Measurements from ENCODE around the gene ATXN10.
"Not testable (repeated sequence)": the region's sequence is repeated elsewhere in the genome, so short reads cannot be mapped to it uniquely, and the experiment has no call there.

Gene ATXN10

DNA sequence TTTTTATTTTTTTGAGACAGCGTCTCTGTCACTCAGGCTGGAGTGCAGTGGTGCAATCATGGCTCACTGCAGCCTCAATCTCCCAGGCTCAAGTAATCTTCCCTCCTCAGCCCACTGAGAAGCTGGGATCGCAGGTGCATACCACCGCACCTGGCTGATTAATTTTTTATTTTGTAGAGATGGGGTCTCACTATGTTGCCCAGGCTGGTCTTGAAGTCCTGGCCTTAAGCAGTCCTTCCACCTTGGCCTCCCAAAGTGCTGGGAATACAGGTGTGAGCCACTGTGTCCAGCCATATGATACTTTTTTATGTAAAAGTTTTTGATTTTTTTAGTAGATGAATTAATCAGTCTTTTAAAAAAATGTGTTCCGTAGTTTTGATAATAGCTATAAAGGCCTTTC, 42.8 kb downstream of the ATXN10 start:
- DNase-seq = not testable (repeated sequence)

DNA sequence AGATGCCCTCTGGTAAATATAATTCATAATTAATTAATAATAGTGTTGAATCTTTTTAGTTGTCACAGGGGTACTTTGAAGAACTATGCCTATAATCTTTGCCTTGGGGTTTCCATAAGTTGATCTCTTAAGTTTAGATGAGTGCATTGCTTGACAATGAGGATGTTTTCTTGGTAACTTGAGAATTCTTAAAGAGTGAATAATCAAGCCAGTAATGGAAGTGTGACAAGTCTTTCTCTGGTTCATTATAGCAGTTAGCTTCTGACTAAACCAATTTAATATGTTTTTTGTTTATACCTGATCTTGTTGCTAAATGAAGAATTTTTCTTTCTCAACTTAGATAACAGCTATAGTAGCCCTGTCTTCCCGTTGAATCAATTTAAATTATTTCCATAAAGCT, 46.2 kb downstream of the ATXN10 start:
- no peak for DNase-seq

DNA sequence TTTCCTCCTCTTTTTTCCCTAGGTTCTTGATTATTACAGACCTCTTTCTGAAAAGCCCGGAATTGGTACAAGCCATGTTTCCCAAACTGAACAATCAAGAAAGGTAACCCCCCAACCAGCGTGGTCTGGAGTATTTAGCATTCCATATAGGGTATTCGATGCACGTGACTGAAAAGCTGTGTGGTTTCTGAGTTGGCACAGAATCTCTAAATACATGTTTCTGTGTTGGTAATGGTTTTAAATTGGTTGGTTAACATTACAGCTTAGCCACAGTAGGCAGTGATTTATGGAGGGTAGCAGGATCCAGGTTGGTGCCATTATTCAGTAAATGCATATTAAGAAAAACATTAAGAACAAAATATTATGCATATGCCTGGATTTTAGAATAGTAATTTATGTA, 46.8 kb downstream of the ATXN10 start:
- DNase-seq = no peak

DNA sequence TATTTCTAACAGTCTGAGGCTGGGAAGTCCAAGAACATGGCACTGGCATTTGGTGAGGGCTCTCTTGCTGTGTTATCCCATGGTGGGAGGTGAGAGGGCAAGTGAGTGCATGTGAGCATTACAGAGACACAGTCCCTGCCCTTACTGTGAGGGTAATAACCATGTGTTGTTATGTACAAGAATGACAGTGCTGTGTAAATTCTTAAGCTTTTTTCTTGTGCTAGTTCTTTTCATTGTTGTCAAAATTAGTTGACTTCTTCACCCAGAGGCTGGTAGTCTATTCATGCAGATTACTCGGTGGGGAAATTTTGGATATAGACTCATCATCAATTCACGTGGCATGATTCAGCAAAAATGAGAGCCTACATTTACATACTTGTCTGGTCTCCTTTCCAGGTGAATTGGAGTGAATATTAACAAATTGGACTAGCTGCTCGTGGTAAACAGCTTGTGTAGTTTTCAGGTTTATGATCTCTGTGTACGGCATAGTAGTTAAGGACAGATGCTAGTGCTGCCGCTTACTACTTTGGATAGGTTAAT, 49.3 kb downstream of the ATXN10 start:
- DNase-seq = no peak

DNA sequence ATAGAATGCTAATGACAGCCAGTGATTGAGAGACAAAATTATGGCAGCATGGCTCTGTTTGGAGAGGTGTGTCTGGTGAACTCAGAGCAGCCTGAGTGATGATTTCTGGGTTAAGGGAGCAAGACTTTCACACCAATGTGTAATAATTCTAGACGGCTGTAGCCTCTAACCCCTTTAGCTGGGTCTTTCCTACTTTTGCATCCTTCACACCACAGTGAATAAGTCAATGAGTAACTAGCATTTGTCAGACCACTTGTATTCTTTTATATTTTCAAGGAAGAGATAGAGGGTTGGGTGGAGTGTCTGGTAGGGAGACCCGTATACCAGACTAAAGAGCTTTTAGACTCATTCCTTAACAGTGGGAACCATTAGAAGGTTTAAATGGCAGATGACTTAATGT, 50.4 kb downstream of the ATXN10 start:
- no peak for DNase-seq

DNA sequence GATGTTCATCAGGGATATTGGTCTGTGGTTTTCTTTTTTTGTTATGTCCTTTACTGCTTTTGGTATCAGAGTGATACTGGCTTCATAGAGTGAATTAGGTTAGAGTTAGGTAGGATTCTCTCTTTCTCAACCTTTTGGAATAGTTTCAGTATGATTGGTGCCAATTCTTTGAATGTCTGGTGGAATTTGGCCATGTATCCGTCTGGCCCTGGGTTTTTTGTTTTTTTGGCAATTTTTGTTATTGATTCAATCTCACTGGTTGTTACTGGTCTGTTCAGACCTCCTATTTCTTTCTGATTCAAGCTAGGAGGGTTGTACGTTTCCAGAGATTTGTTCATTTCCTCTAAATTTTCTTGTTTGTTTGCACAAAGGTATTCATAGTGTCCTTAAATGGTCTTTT, 54.4 kb downstream of the ATXN10 start:
- DNase-seq = no peak

DNA sequence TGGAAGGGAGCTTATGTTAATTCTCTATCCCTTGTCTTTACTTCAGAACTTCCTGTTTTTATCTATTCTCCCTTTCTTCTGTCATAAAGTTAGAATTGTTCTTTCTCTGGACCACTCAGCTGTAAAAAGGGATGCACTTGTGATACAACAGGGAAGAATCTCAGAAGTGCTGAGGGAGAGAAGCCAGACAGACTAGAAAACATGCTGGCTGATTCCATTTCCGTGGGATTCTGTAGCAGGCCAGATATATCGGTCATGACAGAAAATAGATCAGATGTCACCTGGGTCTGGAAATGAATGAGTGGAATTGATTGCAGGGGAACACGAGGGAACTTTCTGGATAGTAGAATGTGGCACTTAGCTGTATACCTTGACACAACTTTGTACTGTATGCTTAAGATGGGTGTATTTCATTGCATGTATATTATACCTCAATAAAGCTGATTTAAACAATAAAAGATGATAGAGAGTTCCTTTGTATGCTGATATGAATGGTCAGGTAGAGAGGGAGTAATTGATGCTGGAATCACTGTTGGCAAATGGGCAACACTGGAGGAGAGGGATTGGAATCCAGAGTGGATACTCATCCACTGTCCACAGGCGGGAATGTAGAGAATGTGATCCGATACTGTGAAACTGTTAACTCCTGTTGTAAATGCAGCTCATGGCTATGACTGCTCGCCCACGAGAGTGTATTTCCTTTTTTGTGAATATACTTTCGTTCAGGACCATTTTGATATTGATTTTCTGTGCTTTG, 59.6 kb downstream of the ATXN10 start:
- no peak for DNase-seq

DNA sequence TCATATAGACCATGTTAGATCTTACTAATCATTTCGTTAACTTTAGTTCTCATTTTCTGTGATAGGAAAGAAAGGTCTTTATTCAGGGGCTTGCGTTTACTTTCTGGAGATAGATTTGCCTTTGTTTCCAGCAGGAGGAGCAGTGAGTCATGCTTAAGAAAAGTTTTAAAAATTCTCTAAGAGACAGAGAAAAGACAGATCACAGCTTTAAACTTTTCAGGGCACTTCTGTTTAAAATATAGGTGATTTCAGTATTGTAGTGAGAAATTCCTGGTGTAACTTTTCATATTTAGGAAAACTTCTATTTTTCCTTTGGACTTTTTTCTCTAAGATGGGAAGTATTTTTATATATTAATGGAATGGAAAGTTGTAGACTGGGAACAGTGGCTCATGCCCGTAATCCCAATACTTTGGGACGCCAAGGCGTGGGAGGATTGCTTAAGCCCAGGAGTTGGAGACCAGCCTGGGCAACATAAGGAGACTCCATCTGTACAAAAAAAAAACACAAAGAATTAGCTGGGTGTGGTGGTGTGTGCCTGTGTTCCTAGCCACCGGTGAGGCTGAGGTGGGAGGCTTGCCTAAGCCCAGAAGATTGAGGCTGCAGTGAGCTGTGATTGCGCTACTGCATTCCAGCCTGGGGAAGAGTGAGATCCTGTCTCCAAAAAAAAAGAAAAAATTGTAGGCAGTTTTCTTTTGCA, 60.3 kb downstream of the ATXN10 start:
- DNase-seq = no peak

DNA sequence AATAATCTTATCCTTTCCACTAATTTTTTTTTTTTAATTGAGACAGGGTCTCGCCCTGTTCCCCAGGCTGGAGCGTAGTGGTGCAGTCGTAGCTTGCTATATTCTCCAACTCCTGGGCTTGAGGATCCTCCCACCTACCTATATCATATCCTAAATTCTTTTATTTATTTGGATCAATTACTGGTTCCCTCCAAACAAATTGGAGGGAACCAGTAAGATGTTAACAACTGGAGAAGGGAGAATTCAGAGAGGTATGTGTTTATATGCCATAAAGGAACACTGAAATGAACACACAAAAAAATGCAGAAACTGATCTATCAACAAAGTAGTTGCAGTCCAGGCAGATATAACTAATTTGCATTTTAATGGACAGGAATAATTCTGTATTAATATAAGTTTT, 63.6 kb downstream of the ATXN10 start:
- DNase-seq = no peak

DNA sequence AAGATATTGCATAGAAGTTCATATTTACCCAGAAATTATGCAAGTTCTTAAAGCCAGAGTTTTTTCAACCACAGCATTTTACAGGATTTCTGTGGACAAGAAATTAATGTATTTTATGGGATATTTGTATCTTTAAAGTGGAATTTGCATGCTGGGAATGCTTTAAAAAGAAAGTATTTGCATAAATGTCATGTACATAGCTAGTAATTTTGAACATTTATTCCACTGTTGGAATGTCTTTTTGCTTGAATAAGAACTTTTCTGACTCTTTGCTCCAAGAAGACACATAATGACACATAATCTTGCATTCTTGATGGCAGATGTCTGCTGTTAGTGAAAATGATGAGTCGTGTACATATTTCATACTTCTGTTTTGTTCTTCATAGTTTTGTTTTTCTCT, 66.6 kb downstream of the ATXN10 start:
- DNase-seq = no peak

DNA sequence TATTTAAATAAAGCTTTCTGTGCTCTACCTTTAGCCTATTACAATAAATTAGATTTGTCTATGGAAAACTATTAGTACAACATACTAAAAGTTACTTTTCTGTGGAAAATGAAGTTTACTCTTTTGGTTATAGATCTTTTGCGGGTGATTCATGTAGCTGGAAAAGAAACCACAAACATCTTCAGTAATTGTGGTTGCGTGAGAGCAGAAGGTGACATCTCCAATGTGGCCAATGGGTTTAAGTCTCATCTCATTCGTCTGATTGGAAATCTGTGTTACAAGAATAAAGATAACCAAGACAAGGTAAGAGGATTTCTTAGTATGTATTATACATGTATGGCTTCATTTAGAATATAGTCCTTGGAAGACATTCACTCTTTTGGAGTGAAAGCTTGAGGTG, 68.6 kb downstream of the ATXN10 start:
- no peak for DNase-seq

DNA sequence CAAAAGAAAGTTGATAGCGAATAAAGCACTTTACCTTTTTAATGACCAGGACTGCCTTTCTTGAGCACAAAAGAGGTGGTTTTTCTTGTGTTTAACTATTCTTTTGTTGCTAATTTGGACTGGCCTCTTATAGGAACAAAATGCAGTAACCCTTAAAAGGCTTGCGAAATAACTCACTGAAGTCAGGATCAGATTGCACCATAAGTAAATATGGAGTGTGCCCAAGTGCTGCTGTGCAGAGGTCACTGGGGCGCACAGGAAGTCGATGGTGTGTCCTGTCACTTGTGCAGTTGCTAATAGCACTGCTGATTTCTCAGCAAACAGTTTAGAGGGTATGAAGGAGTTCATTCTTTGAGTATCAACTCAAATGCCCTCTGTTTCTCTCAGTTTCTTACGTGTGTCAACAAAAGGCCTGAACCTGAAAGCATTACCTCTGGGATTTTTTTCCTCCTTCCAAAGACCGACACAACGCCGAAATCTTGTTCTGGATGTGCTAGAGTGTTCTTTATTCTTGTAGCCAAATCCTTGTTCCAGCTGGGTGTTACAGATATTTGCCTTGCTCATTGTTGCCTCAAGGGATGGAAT, 71.3 kb downstream of the ATXN10 start:
- no peak for DNase-seq

DNA sequence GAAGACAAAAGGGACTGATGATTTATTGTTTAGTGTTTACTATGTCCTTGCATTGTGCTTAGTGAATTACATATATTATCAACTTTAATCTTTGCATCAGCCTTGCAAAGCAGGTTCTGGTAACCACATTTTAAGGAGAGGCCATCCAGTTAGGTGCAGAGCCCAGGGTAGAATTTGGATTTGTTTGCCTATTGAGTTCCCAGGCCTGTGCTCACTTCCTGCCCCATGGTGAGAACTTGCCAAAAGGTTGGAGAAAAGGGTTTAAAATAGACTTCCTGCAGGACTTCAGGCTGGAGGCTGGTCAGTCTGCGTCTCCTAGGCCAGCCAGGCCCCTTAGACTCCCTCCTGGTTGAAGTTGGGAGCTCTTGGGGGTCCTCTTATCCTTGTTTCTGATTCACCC, 72.1 kb downstream of the ATXN10 start:
- no peak for DNase-seq

DNA sequence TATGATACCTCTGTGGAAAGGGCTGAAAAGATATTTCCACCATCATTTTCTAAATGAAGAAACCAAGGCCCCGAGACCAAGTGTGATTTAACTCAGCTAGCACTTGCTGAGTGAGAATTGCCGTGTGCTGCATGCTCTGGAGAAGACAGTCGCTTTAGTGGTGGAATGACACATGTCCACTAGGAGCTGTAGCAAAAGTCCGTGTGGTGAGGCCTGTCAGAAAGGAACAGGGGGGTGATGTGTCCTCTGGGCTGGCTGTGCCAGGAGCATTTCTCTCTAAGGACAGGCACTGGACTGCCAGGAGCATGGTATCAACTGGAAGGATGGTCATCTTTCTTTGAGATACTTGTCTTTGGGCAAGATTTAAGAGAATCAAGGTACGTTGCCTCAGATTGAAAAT, 72.8 kb downstream of the ATXN10 start:
- DNase-seq = no peak

DNA sequence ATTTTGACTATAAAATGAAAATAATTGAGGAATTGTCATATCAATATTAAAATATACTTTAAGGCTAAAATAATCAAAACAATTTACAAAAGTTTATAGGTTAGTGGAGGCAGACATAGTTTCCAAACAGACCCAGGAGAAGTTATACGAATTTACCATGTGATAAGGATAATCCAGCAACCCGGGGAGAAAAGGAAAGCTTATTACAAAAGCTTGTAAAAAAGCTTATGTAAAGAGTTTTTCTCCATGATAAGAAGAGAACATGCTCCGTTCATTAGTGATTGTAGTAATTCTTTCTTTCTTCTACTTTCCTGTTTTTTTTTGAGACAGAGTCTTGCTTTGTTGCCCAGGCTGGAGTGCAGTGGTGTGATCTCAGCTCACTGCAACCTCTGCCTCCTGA, 79.0 kb downstream of the ATXN10 start:
- DNase-seq = no peak

DNA sequence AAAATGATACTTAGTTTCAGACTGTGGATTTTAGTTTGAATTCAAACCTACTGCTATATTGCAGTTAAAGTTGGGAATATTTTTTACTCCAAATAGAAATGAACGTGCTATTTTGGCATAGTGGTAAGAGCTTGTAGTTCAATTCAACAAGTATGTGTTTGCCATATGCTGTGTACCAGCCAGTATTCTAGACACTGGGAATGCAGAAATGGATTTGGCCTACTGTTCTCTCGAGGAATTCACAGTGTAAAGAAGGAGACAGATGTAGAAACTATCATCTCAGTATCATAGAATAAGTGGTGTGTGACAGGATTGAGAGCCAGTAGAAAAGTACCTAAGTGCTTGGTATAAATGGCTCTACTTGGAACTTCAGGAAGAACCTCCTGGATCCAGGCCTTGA, 80.4 kb downstream of the ATXN10 start:
- DNase-seq = no peak

DNA sequence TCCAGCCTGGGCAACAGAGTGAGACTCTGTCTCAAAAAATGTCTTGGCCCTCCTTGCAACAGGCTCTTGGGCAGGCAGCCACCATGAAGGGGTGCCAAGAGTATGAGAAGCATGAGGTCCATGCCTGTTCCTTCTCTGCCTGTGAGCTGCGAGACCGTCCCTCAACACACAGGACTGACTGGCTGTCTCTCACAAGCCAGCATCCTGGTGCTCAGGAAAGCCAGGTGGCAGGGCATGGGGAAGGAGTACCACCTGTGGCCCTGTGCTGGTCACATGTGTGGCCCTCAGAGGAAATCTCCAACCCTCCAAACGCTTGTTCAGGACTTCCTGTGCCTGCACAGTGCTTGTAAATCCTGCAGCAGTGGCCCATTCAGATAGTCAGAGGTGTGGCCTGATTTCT, 83.2 kb downstream of the ATXN10 start:
- no peak for DNase-seq

DNA sequence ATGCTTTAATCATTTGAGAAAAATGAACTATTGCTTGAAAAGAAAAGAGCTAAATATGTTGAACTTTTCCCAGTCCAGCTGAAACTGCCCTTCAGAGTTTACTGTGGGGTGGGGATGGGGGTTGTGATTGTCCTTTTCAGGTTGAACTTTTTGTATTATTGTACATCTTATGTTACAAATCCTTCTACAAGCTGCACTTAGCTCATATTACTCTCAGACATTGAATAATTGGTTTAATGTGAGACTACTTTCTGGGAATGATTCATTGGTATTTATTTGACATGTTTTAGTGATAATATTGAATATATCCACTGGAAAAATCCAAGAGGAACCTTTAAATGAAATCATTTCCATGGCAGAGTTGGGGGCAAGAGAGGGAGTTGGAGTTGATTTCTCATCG, 84.9 kb downstream of the ATXN10 start:
- DNase-seq = no peak

DNA sequence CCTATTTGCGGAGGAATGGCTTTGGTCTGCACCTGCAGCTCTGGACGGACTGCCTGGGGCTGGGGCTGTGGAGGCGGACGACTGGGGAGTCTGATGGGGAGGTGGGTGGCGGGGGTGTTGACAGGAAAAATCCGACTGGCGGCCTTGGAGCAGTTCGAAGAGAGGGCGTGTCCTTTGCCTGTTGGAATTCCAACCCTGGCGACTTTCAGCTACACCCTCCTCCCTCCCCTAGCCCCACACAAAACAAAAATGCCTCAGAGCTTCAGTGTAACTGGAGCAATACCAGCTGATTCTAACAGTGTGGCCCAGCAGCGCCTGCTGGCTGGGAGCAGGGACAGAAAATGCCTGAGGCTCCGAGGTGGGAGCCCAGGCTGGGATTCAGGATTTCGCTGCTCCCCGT, 85.4 kb downstream of the ATXN10 start:
- DNase-seq = no peak

DNA sequence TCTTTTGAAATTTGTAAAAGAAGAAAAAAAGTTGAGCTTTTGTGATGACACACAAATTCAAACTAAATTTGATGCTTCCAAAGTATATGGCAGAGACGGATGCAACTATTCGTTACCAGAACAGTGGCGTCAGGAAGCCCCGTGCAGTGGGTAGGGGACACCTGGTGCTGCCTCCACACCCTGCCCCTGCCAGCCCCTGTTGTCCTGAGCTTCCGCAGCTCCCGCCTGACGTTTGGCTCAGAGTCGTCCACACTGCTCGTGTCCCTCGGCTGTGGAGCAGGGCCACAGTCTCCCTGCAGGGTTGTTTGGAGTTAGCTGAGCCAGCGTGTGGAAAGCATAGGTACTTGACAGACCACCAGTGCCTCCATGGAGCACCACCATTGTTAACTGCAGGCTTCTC, 86.3 kb downstream of the ATXN10 start:
- DNase-seq = no peak

DNA sequence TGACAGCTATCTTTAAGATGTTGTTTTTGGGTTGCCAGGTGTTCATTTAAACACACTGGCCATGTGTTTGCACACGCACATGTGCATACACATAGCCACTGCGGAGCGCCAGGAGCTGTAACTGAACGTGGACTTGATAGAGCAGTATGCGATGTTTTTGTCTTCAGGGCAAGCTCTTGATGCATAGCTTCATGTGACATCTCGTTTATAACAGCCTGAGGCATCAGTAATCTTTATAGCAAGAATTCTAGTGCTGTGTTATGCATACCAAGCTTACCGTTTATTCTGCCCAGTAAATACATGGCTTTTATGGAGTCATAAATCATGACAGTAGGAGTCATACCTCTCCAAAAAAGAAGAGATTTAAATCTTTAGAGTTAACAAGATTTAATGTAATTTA, 87.0 kb downstream of the ATXN10 start:
- no peak for DNase-seq

DNA sequence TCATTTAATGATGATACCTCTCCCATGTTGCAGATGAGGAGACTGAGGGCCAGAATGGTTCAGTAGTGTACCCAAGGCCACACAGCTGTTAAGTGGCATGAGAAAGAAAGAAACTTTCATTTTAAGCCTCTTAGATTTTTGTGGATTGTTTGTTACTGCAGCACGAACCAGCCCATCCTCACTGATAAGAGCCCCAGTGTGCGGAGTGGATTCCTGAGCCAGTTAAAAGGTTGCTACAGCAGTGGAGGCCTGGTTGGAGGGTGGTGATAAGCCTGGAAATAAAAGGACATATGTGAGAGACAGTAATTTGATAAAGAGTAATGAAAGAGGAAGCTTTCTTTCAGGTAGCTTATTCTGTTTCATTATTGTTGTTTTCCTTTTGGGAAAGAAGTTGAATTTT, 89.0 kb downstream of the ATXN10 start:
- DNase-seq = no peak

DNA sequence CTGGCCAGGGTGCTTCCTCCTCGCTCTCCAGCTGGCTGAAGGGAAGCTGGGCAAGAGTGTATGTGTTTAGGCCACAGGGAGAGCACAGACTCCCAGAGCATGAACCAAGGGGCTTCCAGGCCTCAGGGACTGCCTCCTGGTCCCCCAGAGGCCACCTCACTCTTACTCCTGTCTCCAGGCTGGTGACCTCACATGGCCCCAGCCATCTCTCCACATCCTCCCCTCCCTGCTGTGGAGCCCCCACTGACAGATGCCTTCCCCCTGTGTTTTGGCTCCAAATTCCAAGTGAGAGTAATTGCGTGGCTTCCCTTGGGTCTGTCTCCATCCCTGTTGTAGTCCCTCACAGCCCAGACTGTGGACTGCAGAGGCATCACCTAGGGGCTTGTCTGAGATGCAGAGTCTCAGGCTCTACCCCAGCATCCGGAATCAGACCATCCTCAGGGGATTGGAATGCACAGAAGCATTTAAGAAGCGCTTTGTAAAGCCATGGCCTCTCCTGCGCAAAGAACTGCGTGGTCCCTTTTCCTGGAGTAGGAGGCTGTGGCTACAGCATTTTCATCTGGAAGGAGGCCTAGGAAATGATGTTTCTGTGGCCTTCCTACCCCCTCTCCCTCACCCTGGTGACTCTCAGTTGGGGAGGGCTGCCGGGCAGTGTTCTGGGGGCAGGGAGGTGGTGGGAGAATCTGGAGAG, 91.1 kb downstream of the ATXN10 start:
- no peak for DNase-seq

DNA sequence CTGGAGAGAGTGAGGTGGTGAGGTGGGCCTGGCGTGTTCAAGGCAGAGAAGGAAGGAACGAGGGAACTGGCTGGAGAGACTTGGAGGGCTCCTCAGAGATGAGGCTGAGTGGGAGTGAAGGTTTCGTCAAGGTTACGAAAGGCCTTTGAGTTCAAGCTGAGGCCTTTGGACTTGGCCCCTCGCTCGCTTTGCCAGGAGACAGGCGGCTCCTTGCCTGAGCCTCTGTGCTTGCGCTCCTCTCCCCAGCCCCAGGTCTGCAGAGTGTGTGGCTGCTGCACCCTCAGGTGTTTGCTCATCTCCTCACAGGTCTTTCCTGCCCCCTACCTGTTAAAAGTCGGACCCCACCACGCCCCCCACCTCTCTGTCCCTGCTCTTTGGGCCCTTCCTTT, 91.6 kb downstream of the ATXN10 start:
- no peak for DNase-seq
